Astrocyte (in vitro differentiated cells and primary cell): ENCODE measurements around the gene TAF6L. TPM values are rescaled to one million over a fixed set of nuclear protein-coding genes. Genes with fewer than 3 reads are reported as not detected.

Source experiments
- DNase-seq: peaks from one replicate; pipeline ENCODE4 v3.0.0-alpha.2; 2010; ENCODE audit warnings: low read depth
- FAIRE-seq: peaks from 2 replicates; lab custom pipeline; 2011; peaks lifted over from hg19 to GRCh38; lab: Jason Lieb, UNC
- H2AFZ ChIP-seq: 2 replicates; pipeline ENCODE4 v1.6.0; 2012; ENCODE audit warnings: low read depth, low read length, inconsistent platforms
- H3K27ac ChIP-seq: 2 replicates; pipeline ENCODE4 v1.5.1; 2011; ENCODE audit warnings: low read depth, low read length, inconsistent platforms
- H3K27me3 ChIP-seq: 2 replicates; pipeline ENCODE4 v1.6.0; 2011; ENCODE audit warnings: low read length, inconsistent platforms; ENCODE audit not compliant: insufficient read depth
- H3K36me3 ChIP-seq: 2 replicates; pipeline ENCODE4 v1.5.1; 2011; ENCODE audit warnings: low read length, inconsistent platforms; ENCODE audit not compliant: insufficient read depth
- H3K4me1 ChIP-seq: 2 replicates; pipeline ENCODE4 v1.5.1; 2011; ENCODE audit warnings: low read length, inconsistent platforms; ENCODE audit not compliant: insufficient read depth
- H3K4me2 ChIP-seq: 2 replicates; pipeline ENCODE4 v1.6.0; 2012; ENCODE audit warnings: low read length, inconsistent platforms
- H3K4me3 ChIP-seq: 2 replicates; pipeline ENCODE4 v1.5.1; 2011; ENCODE audit warnings: low read depth, mild to moderate bottlenecking, low read length, inconsistent platforms; ENCODE audit not compliant: insufficient read depth
- H3K79me2 ChIP-seq: 2 replicates; pipeline ENCODE4 v1.6.0; 2012; ENCODE audit warnings: mild to moderate bottlenecking, low read length, inconsistent platforms; ENCODE audit not compliant: insufficient read depth
- H3K9ac ChIP-seq: 2 replicates; pipeline ENCODE4 v1.6.0; 2012; ENCODE audit warnings: mild to moderate bottlenecking, low read length, inconsistent platforms
- H3K9me3 ChIP-seq: 2 replicates; pipeline ENCODE4 v1.5.1; 2012; ENCODE audit warnings: low read depth, mild to moderate bottlenecking, low read length, inconsistent platforms; ENCODE audit not compliant: insufficient read depth
- H4K20me1 ChIP-seq: 2 replicates; pipeline ENCODE4 v1.6.0; 2012; ENCODE audit warnings: low read length, inconsistent platforms; ENCODE audit not compliant: insufficient read depth
- H3K27ac Mint-ChIP-seq: one replicate; pipeline ENCODE4 v1.8.0; 2021; ENCODE audit warnings: mild to moderate bottlenecking, mixed read lengths; ENCODE audit not compliant: unreplicated experiment
- H3K27me3 Mint-ChIP-seq: one replicate; pipeline ENCODE4 v1.8.0; 2021; ENCODE audit warnings: low read depth, mixed read lengths; ENCODE audit not compliant: unreplicated experiment
- H3K36me3 Mint-ChIP-seq: one replicate; pipeline ENCODE4 v1.8.0; 2021; ENCODE audit warnings: low read depth, mixed read lengths; ENCODE audit not compliant: unreplicated experiment
- H3K4me1 Mint-ChIP-seq: one replicate; pipeline ENCODE4 v1.8.0; 2021; ENCODE audit warnings: low read depth, mixed read lengths; ENCODE audit not compliant: unreplicated experiment
- H3K4me3 Mint-ChIP-seq: one replicate; pipeline ENCODE4 v1.8.0; 2021; ENCODE audit warnings: mild to moderate bottlenecking, moderate library complexity, mixed read lengths; ENCODE audit not compliant: unreplicated experiment
- H3K9me3 Mint-ChIP-seq: one replicate; pipeline ENCODE4 v1.8.0; 2021; ENCODE audit warnings: mild to moderate bottlenecking, mixed read lengths; ENCODE audit not compliant: unreplicated experiment
- EZH2 ChIP-seq: IDR thresholded peaks from 2 replicates; pipeline ENCODE4 v1.6.1; 2012; ENCODE audit warnings: mild to moderate bottlenecking, low read length, inconsistent platforms; ENCODE audit not compliant: insufficient read depth
- total RNA-seq: library from RNA; stranded (reverse); gene quantifications from 2 replicates; pipeline ENCODE4 v1.2.1, GENCODE V29; 2021
- TF ChIP-seq, protein P1 (sequence below): IDR thresholded peaks from 2 replicates; pipeline ENCODE4 v1.5.1; 2011; ENCODE audit warnings: low read depth, mild to moderate bottlenecking, inconsistent platforms, low read length, moderate library complexity; ENCODE audit not compliant: insufficient read depth

Gene TAF6L
- total RNA-seq, 1 donor from 2014 or later, result 14.7 TPM

DNA sequence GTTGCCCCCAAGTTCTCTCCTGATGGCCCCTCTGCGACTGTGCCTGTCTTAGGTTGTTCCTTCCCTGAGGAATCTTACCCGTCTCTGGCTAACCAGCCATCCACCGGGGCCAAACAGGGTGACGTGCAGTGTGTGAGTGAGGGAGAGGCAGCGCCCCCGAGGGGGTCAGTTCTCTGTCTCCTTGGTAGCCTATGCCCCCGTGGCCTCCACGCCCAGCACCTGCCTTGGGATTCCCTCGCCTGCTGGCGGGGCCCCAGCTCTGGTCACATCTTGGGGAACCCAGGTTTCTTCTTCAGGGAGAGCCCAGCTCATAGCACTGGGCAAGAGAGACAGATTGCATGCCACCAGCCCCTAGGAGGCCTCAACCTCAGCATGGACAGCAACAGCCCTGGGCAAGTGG is 28.3 kb downstream of the TAF6L start:
- H3K36me3 ChIP-seq, result peaks cover 60% of the 10 kb centered on the region
- peaks cover 6% of the 10 kb centered on the region for H3K4me1 ChIP-seq
- H3K27ac ChIP-seq, result no peak overlapping the region
- FAIRE-seq (no peak), DNase-seq (no peak)
- Mint-ChIP-seq H3K27ac (no peak overlapping the region), H3K4me3 (no peak overlapping the region), H3K36me3 (peaks cover 41% of the 10 kb centered on the region), H3K9me3 (no peaks in the 10 kb centered on the region), H3K27me3 (no peaks in the 10 kb centered on the region), H3K4me1 (peaks cover 9% of the 10 kb centered on the region)
- no peak overlapping the region for H3K9ac ChIP-seq
- H2AFZ ChIP-seq, result no peak overlapping the region
- H3K9me3 ChIP-seq, result no peaks in the 10 kb centered on the region
- H3K27me3 ChIP-seq, result no peaks in the 10 kb centered on the region
- TF ChIP-seq, protein P1, sequence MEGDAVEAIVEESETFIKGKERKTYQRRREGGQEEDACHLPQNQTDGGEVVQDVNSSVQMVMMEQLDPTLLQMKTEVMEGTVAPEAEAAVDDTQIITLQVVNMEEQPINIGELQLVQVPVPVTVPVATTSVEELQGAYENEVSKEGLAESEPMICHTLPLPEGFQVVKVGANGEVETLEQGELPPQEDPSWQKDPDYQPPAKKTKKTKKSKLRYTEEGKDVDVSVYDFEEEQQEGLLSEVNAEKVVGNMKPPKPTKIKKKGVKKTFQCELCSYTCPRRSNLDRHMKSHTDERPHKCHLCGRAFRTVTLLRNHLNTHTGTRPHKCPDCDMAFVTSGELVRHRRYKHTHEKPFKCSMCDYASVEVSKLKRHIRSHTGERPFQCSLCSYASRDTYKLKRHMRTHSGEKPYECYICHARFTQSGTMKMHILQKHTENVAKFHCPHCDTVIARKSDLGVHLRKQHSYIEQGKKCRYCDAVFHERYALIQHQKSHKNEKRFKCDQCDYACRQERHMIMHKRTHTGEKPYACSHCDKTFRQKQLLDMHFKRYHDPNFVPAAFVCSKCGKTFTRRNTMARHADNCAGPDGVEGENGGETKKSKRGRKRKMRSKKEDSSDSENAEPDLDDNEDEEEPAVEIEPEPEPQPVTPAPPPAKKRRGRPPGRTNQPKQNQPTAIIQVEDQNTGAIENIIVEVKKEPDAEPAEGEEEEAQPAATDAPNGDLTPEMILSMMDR, result no peak
- TF ChIP-seq EZH2, result no peak
- peaks cover 63% of the 10 kb centered on the region for H4K20me1 ChIP-seq
- peaks cover 40% of the 10 kb centered on the region for H3K79me2 ChIP-seq
- no peak overlapping the region for H3K4me2 ChIP-seq
- no peak overlapping the region for H3K4me3 ChIP-seq

DNA sequence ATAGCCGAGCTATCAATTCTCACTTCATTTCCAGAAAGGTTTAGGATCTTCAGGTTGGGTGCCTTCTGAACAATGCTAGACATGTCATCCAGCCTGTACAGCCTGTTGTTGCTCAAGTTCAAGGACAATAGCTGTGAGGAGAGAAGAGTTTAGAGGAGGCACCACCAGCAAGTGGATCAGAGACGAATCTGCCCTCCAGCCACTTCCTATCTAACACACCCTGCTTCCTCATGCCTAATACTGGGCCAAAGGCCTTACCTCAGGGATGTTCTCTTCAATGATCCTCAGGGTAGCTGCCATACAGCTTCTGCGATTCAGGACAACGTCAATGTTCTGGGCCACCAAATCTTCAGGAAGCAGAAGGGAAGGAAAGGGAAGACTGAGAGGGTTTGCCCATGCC is 29.9 kb downstream of the TAF6L start:
- Histone ChIP-seq H4K20me1 (peaks cover 57% of the 10 kb centered on the region), H3K36me3 (peaks cover 46% of the 10 kb centered on the region), H3K4me2 (no peak overlapping the region), H3K9ac (no peak overlapping the region), H3K27me3 (no peaks in the 10 kb centered on the region), H3K4me1 (peaks cover 12% of the 10 kb centered on the region), H3K4me3 (no peak overlapping the region), H3K79me2 (peaks cover 43% of the 10 kb centered on the region), H3K27ac (no peak overlapping the region), H3K9me3 (no peaks in the 10 kb centered on the region), H2AFZ (no peak overlapping the region)
- DNase-seq, result no peak
- no peaks in the 10 kb centered on the region for H3K27me3 Mint-ChIP-seq
- no peaks in the 10 kb centered on the region for H3K9me3 Mint-ChIP-seq
- H3K36me3 Mint-ChIP-seq, result peaks cover 29% of the 10 kb centered on the region
- H3K4me3 Mint-ChIP-seq, result no peak overlapping the region
- FAIRE-seq, result no peak
- H3K4me1 Mint-ChIP-seq, result peaks cover 11% of the 10 kb centered on the region
- TF ChIP-seq EZH2, result no peak
- TF ChIP-seq, protein P1, result no peak
- H3K27ac Mint-ChIP-seq, result no peak overlapping the region

DNA sequence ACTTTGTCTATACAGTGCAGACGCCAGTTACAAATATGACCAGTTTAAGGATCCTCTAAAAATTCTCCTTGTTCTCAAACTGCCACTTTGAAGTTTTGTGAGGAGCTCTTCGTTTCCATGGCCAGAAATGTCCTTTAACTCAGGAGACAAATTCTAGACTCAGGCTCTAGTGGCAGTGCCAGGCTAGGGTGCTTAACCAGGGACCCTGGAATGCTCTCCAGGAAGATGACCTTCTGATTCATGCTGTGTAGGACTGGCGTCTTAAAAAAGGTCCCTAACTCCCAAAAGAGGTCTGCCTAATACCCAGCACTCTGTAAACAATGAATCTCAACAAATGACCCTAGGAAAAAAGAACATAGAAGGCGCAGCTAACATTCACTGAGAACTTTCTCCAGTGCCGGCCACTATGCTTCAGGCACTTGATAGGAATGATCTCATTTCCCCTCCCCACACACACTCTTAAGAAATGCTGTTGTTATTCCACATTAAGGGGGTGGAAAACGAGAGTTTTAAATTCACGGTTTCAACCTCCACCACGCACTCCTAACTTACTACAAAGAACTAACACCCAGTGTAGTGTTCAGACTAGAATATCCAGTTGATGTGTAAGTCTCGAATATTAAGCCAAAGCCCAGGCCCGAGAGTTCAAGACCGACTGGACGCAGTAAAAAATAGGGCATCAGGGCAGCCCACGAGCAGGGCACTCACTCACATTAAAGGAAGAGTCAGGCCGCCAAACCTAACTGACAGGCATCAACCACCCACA is 33.3 kb downstream of the TAF6L start:
- H3K9me3 Mint-ChIP-seq, result no peaks in the 10 kb centered on the region
- no peaks in the 10 kb centered on the region for H3K27me3 Mint-ChIP-seq
- peaks cover 49% of the 10 kb centered on the region for H4K20me1 ChIP-seq
- TF ChIP-seq, protein P1, result no peak
- TF ChIP-seq EZH2, result no peak
- H3K4me3 Mint-ChIP-seq, result peak overlapping the region; percentile 98
- DNase-seq (peak; percentile 42), FAIRE-seq (no peak)
- H3K36me3 ChIP-seq, result peaks cover 22% of the 10 kb centered on the region
- H3K9me3 ChIP-seq, result no peaks in the 10 kb centered on the region
- peak overlapping the region; percentile 96 for H3K9ac ChIP-seq
- peak overlapping the region; percentile 85 for H3K4me3 ChIP-seq
- peak overlapping the region; percentile 90 for H3K4me2 ChIP-seq
- peak overlapping the region; percentile 73 for H3K27ac ChIP-seq
- peak overlapping the region; percentile 94 for H3K27ac Mint-ChIP-seq
- H3K4me1 ChIP-seq, result peaks cover 21% of the 10 kb centered on the region
- no peaks in the 10 kb centered on the region for H3K27me3 ChIP-seq
- peaks cover 43% of the 10 kb centered on the region for H3K79me2 ChIP-seq
- H3K4me1 Mint-ChIP-seq, result peaks cover 24% of the 10 kb centered on the region
- no peak overlapping the region for H2AFZ ChIP-seq
- peaks cover 29% of the 10 kb centered on the region for H3K36me3 Mint-ChIP-seq
